Peyer's patch (tissue), 4 donors: ENCODE measurements around the gene CDC37.

Experiments
- POLR2A ChIP-seq, 2 donors: fragments of 450-650 bp; IDR thresholded peaks; one replicate each; pipeline ENCODE4 v1.5.1; 2017; ENCODE audit warnings: antibody characterized with exemption in 2 of 2, mild to moderate bottlenecking in 2 of 2, moderate library complexity in 2 of 2
- TF ChIP-seq, protein P1 (sequence below), 6 experiments: fragments of 450-650 bp in 4 of 6; fragments of 200-600 bp in 2 of 6; sonication (generic) in 1 of 6; IDR thresholded peaks; one replicate each; pipeline ENCODE4 v1.5.1; 2017 to 2019; ENCODE audit warnings: antibody characterized with exemption in 6 of 6, mild to moderate bottlenecking in 3 of 6, moderate library complexity in 1 of 6

DNA sequence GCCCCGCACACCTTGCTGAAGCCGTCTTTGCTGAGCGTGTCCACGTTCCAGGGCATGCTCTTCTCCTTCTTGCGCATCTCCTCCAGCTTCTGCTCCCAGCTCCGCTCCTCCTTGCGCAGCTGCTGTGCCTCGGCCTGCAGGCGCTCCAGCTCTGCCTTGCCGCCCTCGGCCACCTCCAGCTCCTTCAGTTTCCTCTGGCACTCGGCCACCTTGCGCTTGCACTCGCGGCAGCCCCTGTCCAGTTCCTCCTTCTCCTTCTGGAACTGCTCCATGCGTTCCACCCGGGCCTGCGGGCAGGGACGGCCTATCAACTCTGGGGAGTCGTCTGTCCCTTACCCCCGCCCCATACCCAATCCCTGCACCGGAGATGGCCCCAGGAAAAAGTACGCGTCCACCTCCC lies 7.4 kb downstream of the CDC37 start:
- TF ChIP-seq, protein P1, sequence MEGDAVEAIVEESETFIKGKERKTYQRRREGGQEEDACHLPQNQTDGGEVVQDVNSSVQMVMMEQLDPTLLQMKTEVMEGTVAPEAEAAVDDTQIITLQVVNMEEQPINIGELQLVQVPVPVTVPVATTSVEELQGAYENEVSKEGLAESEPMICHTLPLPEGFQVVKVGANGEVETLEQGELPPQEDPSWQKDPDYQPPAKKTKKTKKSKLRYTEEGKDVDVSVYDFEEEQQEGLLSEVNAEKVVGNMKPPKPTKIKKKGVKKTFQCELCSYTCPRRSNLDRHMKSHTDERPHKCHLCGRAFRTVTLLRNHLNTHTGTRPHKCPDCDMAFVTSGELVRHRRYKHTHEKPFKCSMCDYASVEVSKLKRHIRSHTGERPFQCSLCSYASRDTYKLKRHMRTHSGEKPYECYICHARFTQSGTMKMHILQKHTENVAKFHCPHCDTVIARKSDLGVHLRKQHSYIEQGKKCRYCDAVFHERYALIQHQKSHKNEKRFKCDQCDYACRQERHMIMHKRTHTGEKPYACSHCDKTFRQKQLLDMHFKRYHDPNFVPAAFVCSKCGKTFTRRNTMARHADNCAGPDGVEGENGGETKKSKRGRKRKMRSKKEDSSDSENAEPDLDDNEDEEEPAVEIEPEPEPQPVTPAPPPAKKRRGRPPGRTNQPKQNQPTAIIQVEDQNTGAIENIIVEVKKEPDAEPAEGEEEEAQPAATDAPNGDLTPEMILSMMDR (IDR thresholded peaks at IDR 0.05): no peak
- TF ChIP-seq POLR2A (IDR thresholded peaks at IDR 0.05): no peak
